Smooth muscle cell (in vitro differentiated cells): ENCODE data around the gene MYL9. TPM values are rescaled to one million over a fixed set of nuclear protein-coding genes. Genes with fewer than 3 reads are reported as not detected.

Experiments
- DNase-seq: peaks from one replicate; lab custom pipeline; 2025; ENCODE audit not compliant: unreplicated experiment; lab: John Stamatoyannopoulos, UW
- H2AFZ ChIP-seq: fragments of 200-600 bp; sonication (generic); 2 replicates; pipeline ENCODE4 v1.6.0; 2016; ENCODE audit warnings: antibody characterized with exemption, low read depth, mild to moderate bottlenecking
- H3F3A ChIP-seq: fragments of 200-600 bp; sonication (generic); 2 replicates; pipeline ENCODE4 v1.6.0; 2017; ENCODE audit warnings: antibody characterized with exemption, low read depth
- H3K27ac ChIP-seq: fragments of 200-600 bp; sonication (generic); 2 replicates; pipeline ENCODE4 v1.5.1; 2016; ENCODE audit warnings: low read depth, mild to moderate bottlenecking
- H3K27me3 ChIP-seq: fragments of 200-600 bp; sonication (generic); 2 replicates; pipeline ENCODE4 v1.6.1; 2016; ENCODE audit warnings: low read depth, mild to moderate bottlenecking
- H3K36me3 ChIP-seq: fragments of 200-600 bp; sonication (generic); 2 replicates; pipeline ENCODE4 v1.5.1; 2016; ENCODE audit warnings: low read depth
- H3K4me1 ChIP-seq: fragments of 200-600 bp; sonication (generic); 2 replicates; pipeline ENCODE4 v1.5.1; 2016; ENCODE audit warnings: low read depth
- H3K4me2 ChIP-seq: fragments of 200-600 bp; sonication (generic); 2 replicates; pipeline ENCODE4 v1.6.0; 2016; ENCODE audit warnings: mild to moderate bottlenecking
- H3K4me3 ChIP-seq: fragments of 200-600 bp; sonication (generic); 2 replicates; pipeline ENCODE4 v1.5.1; 2016; ENCODE audit warnings: mild to moderate bottlenecking
- H3K79me2 ChIP-seq: fragments of 200-600 bp; sonication (generic); 2 replicates; pipeline ENCODE4 v1.6.0; 2016; ENCODE audit warnings: low read depth, mild to moderate bottlenecking
- H3K9ac ChIP-seq: fragments of 200-600 bp; sonication (generic); 2 replicates; pipeline ENCODE4 v1.6.0; 2016; ENCODE audit warnings: low read depth
- H3K9me3 ChIP-seq: fragments of 200-600 bp; sonication (generic); replicated peaks from 2 replicates; pipeline ENCODE4 v1.5.1; 2016; ENCODE audit warnings: low read depth
- H4K20me1 ChIP-seq: fragments of 200-600 bp; sonication (generic); 2 replicates; pipeline ENCODE4 v1.6.0; 2016; ENCODE audit warnings: low read depth
- WGBS: methylation state at CpG from one replicate; pipeline ENCODE4 v1.1.7; 2016; ENCODE audit warnings: low lambda C conversion rate; 5-methylcytosine and 5-hydroxymethylcytosine counted together
- polyA plus RNA-seq: library from polyadenylated mRNA; unstranded; fragments of >200 nt; fragmentation: Nextera tagmentation; extraction: Ambion mirVana; gene quantifications from 2 replicates; pipeline ENCODE4 v1.2.1, GENCODE V29; 2016
- total RNA-seq: library from RNA; depleted of rRNA; stranded (reverse); fragments of >200 nt; gene quantifications from 2 replicates; pipeline ENCODE4 v1.2.3, GENCODE V29; 2014
- TF ChIP-seq, protein P1 (sequence below): fragments of 200-600 bp; sonication (generic); IDR thresholded peaks from 2 replicates; pipeline ENCODE4 v1.5.1; 2017; ENCODE audit warnings: borderline replicate concordance, mild to moderate bottlenecking, antibody characterized with exemption; ENCODE audit not compliant: insufficient read depth, poor library complexity, severe bottlenecking

MYL9 gene
- total and polyA plus RNA-seq, 2 experiments from 2014 or later = 198 to 1,109 TPM

DNA sequence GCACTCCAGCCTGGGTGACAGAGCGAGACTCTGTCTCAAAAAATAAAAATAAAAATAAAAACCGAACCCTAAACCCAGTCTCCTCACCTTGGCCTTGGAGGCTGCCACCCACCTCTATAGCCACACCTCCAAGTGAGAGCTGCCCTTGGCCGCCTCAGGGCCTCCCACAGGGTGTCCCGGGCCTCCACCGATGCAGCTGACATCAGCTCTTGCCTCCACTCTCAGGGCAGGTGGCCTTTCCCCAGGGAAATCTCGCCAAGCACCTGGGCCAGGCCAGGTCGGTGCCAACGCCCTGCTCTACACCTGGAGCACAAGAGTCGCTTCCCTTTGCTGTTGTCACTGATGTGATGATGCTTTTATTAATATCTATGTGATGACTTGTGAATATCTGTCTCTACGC, 8.9 kb upstream of the MYL9 start:
- Histone ChIP-seq H3K9ac (no peak overlapping the region), H3K27me3 (no peaks in the 10 kb centered on the region), H3K36me3 (no peaks in the 10 kb centered on the region), H3K9me3 (no peaks in the 10 kb centered on the region), H4K20me1 (peaks cover 14% of the 10 kb centered on the region), H3F3A (no peaks in the 10 kb centered on the region), H3K4me2 (no peak overlapping the region), H3K4me1 (no peaks in the 10 kb centered on the region), H3K4me3 (no peak overlapping the region), H2AFZ (no peak overlapping the region), H3K79me2 (no peaks in the 10 kb centered on the region), H3K27ac (no peak overlapping the region)
- DNase-seq = no peak
- TF ChIP-seq, protein P1, sequence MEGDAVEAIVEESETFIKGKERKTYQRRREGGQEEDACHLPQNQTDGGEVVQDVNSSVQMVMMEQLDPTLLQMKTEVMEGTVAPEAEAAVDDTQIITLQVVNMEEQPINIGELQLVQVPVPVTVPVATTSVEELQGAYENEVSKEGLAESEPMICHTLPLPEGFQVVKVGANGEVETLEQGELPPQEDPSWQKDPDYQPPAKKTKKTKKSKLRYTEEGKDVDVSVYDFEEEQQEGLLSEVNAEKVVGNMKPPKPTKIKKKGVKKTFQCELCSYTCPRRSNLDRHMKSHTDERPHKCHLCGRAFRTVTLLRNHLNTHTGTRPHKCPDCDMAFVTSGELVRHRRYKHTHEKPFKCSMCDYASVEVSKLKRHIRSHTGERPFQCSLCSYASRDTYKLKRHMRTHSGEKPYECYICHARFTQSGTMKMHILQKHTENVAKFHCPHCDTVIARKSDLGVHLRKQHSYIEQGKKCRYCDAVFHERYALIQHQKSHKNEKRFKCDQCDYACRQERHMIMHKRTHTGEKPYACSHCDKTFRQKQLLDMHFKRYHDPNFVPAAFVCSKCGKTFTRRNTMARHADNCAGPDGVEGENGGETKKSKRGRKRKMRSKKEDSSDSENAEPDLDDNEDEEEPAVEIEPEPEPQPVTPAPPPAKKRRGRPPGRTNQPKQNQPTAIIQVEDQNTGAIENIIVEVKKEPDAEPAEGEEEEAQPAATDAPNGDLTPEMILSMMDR = no peak
- whole genome bisulfite sequencing = 92% methylated on average over 10 of the region's 10 CpGs

DNA sequence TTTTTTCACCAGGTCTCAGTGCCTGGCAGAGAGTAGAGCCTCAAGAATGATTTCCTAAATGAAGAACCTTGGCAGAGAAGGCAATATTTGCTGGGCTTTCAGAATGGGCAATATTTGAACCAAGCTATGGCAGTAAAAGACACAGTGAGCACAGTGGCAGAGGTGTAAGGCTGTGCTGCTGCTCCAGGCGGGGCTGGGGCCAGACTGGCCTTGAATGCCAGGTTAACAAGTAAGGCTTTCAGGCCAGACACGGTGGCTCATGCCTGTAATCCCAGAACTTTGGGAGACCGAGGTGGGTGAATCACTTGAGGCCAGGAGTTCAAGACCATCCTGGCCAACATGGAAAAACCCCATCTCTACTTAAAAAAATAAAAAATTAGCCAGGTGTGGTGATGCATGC, 8.5 kb upstream of the MYL9 start:
- Histone ChIP-seq H3K79me2 (no peaks in the 10 kb centered on the region), H3K4me3 (no peak overlapping the region), H3K27me3 (no peaks in the 10 kb centered on the region), H3K9me3 (no peaks in the 10 kb centered on the region), H3K4me2 (no peak overlapping the region), H3F3A (no peaks in the 10 kb centered on the region), H4K20me1 (peaks cover 10% of the 10 kb centered on the region), H3K9ac (no peak overlapping the region), H3K4me1 (no peaks in the 10 kb centered on the region), H2AFZ (no peak overlapping the region), H3K27ac (no peak overlapping the region), H3K36me3 (no peaks in the 10 kb centered on the region)
- TF ChIP-seq, protein P1 = no peak
- no peak for DNase-seq
- WGBS = 92% methylated on average over 3 of the region's 3 CpGs

DNA sequence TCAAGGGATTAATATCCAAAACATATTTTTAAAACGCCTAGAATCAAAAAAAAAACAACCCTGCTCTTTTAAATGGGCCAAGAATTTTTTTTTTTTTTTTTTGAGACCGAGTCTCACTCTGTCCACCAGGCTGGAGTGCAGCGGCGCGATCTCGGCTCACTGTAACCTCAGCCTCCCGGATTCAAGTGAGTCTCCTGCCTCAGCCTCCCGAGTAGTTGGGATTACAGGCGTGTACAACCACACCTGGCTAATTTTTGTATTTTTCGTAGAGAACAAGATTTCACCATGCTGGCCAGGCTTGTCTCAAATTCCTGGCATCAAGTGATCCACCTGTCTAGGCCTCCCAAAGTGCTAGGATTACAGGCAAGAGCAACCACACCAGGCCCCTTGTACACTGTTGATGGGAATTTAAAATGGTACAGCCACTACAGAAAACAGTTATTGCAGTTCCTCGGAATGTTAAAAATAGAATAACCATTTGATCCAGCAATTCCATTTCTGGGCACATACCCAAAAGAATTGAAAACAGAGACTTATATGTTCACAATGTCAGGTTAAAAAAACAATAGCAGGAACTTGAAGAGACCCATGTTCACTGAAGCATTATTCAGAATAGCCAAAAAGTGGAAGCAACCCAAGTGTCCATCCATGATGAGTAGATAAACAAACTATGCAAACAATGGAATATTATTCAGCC, 3.1 kb upstream of the MYL9 start:
- DNase-seq = no peak

More for the DNA sequence above, 3.1 kb upstream of the MYL9 start:
- Histone ChIP-seq H3K4me2 (no peak overlapping the region), H3K27ac (no peak overlapping the region), H3K36me3 (no peaks in the 10 kb centered on the region), H3K4me1 (peaks cover 17% of the 10 kb centered on the region), H3K27me3 (no peaks in the 10 kb centered on the region), H4K20me1 (peaks cover 16% of the 10 kb centered on the region), H3K9ac (no peak overlapping the region), H3F3A (peaks cover 10% of the 10 kb centered on the region), H3K79me2 (peaks cover 24% of the 10 kb centered on the region), H3K9me3 (no peaks in the 10 kb centered on the region), H3K4me3 (no peak overlapping the region), H2AFZ (no peak overlapping the region)
- TF ChIP-seq, protein P1 = no peak
- 94% methylated on average over 11 of the region's 11 CpGs for WGBS
